CD4-positive, alpha-beta T cell treated with Interleukin-21 for 1 hour (primary cell): ENCODE data around the gene RNF43.
"Not testable (repeated sequence)": the region's sequence is repeated elsewhere in the genome, so short reads cannot be mapped to it uniquely, and the experiment has no call there.

Experiments used
- DNase-seq: peaks from one replicate; pipeline ENCODE4 v3.0.0-alpha.2; 2020

RNF43 gene

GRCh38 chr17:58403311-58403710 is 14.0 kb downstream of the RNF43 start:
- DNase-seq: no peak

GRCh38 chr17:58402679-58403078 is 14.7 kb downstream of the RNF43 start:
- no peak for DNase-seq

GRCh38 chr17:58402047-58402446 is 15.3 kb downstream of the RNF43 start:
- no peak for DNase-seq

GRCh38 chr17:58401287-58401686 is 16.0 kb downstream of the RNF43 start:
- DNase-seq: no peak

- no peak for DNase-seq
These were observed 16.5 kb downstream of the RNF43 start for GRCh38 chr17:58400826-58401225.

GRCh38 chr17:58399974-58400373 is 17.4 kb downstream of the RNF43 start:
- no peak for DNase-seq

GRCh38 chr17:58398574-58399266 is 18.6 kb downstream of the RNF43 start:
- DNase-seq: no peak

GRCh38 chr17:58397421-58397820 is 19.9 kb downstream of the RNF43 start:
- not testable (repeated sequence) for DNase-seq

GRCh38 chr17:58396173-58396572 is 21.2 kb downstream of the RNF43 start:
- no peak for DNase-seq

GRCh38 chr17:58394534-58395223 is 22.7 kb downstream of the RNF43 start:
- DNase-seq: no peak

GRCh38 chr17:58391302-58391984 is 25.9 kb downstream of the RNF43 start:
- no peak for DNase-seq

GRCh38 chr17:58390884-58391283 is 26.4 kb downstream of the RNF43 start:
- no peak for DNase-seq

- DNase-seq: no peak
These were observed 28.8 kb downstream of the RNF43 start for GRCh38 chr17:58388302-58389190.

- no peak for DNase-seq
These were observed 29.5 kb downstream of the RNF43 start for GRCh38 chr17:58387834-58388233.

GRCh38 chr17:58386708-58387107 is 30.6 kb downstream of the RNF43 start:
- no peak for DNase-seq

- no peak for DNase-seq
These were observed 31.9 kb downstream of the RNF43 start for GRCh38 chr17:58385359-58385899.

- DNase-seq: no peak
These were observed 32.4 kb downstream of the RNF43 start for GRCh38 chr17:58384897-58385296.

- DNase-seq: no peak
These were observed 33.4 kb downstream of the RNF43 start for GRCh38 chr17:58383892-58384462.

GRCh38 chr17:58382872-58383242 is 34.5 kb downstream of the RNF43 start:
- DNase-seq: no peak

- DNase-seq: no peak
These were observed 35.0 kb downstream of the RNF43 start for GRCh38 chr17:58382108-58382871.
